MM.1S (cell line): ENCODE results near the gene IMMP2L.

ENCODE experiments used
- DNase-seq: peaks from one replicate; pipeline ENCODE4 v3.0.0-alpha.2; 2015
- H2AFZ ChIP-seq: fragments of 300-600 bp; sonication (generic); 2 replicates; pipeline ENCODE4 v1.6.0; 2016; ENCODE audit warnings: antibody characterized with exemption, low read length
- H3F3A ChIP-seq: fragments of 300-600 bp; sonication (generic); 2 replicates; pipeline ENCODE4 v1.6.1; 2016; ENCODE audit warnings: mild to moderate bottlenecking, antibody characterized with exemption, low read length, moderate library complexity, mixed read lengths; ENCODE audit not compliant: insufficient read depth
- H3K27ac ChIP-seq: fragments of 300-600 bp; sonication (generic); 2 replicates; pipeline ENCODE4 v1.5.1; 2016; ENCODE audit warnings: mild to moderate bottlenecking, low read length
- H3K27me3 ChIP-seq: fragments of 300-600 bp; sonication (generic); replicated peaks from 2 replicates; pipeline ENCODE4 v1.6.0; 2016; ENCODE audit warnings: low read length; ENCODE audit not compliant: insufficient read depth
- H3K36me3 ChIP-seq: fragments of 300-600 bp; sonication (generic); replicated peaks from 2 replicates; pipeline ENCODE4 v1.6.1; 2016; ENCODE audit warnings: mild to moderate bottlenecking, low read length, mixed read lengths; ENCODE audit not compliant: insufficient read depth
- H3K4me1 ChIP-seq: fragments of 300-600 bp; sonication (generic); 2 replicates; pipeline ENCODE4 v1.6.1; 2016; ENCODE audit warnings: low read length, mixed read lengths
- H3K4me2 ChIP-seq: fragments of 300-600 bp; sonication (generic); 2 replicates; pipeline ENCODE4 v1.6.0; 2016; ENCODE audit warnings: low read depth, low read length
- H3K4me3 ChIP-seq: fragments of 300-600 bp; sonication (generic); 2 replicates; pipeline ENCODE4 v1.5.1; 2016; ENCODE audit warnings: low read length, mixed read lengths
- H3K79me2 ChIP-seq: fragments of 300-600 bp; sonication (generic); 2 replicates; pipeline ENCODE4 v1.6.1; 2016; ENCODE audit warnings: mixed run types, low read length, mixed read lengths
- H3K9ac ChIP-seq: fragments of 300-600 bp; sonication (generic); 2 replicates; pipeline ENCODE4 v1.6.1; 2016; ENCODE audit warnings: low read length, mixed read lengths
- H3K9me2 ChIP-seq: fragments of 300-600 bp; sonication (generic); replicated peaks from 2 replicates; pipeline ENCODE4 v1.6.1; 2016; ENCODE audit warnings: mild to moderate bottlenecking, low read length, mixed read lengths; ENCODE audit not compliant: insufficient read depth
- H3K9me3 ChIP-seq: fragments of 300-600 bp; sonication (generic); replicated peaks from 2 replicates; pipeline ENCODE4 v1.6.1; 2016; ENCODE audit warnings: mild to moderate bottlenecking, low read length, mixed read lengths; ENCODE audit not compliant: insufficient read depth
- H4K20me1 ChIP-seq: fragments of 300-600 bp; sonication (generic); 2 replicates; pipeline ENCODE4 v1.6.1; 2016; ENCODE audit warnings: mild to moderate bottlenecking, low read length, moderate library complexity, mixed read lengths; ENCODE audit not compliant: insufficient read depth
- EZH2 ChIP-seq: fragments of 300-600 bp; sonication (generic); optimal IDR thresholded peaks from 2 replicates; pipeline ENCODE3; 2017; ENCODE audit warnings: low read depth, mild to moderate bottlenecking, antibody characterized with exemption, low read length, mixed read lengths
- EZH2phosphoT487 ChIP-seq: fragments of 300-600 bp; sonication (generic); IDR thresholded peaks from 2 replicates; pipeline ENCODE4 v1.6.1; 2018; ENCODE audit warnings: antibody characterized with exemption, low read length
- TF ChIP-seq, protein P1 (sequence below): fragments of 300-600 bp; sonication (generic); IDR thresholded peaks from 2 replicates; pipeline ENCODE4 v1.5.1; 2016; ENCODE audit warnings: antibody characterized with exemption, low read length, mixed read lengths

The IMMP2L gene

DNA sequence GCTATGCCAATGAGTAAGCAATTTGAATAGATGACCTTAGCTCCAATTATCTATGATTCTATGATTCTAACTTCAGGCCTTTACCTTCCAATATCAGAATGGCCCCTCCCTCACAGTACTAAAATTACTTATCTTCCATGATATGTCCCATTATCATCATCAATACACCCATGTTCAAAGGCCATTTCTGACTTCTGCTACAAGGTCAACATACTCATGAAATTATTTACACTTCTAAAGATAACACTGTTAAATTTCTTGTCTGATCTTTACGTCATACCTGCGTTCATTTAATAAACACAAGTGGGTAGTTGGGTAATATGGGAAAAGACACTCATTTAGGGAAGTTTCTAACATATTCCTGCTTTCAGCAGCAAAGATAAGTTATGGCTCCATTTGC lies 21.2 kb downstream of the IMMP2L start:
- no peak overlapping the region for H3K9ac ChIP-seq
- no peaks in the 10 kb centered on the region for H3K27me3 ChIP-seq
- H3K79me2 ChIP-seq = no peaks in the 10 kb centered on the region
- no peaks in the 10 kb centered on the region for H3K4me1 ChIP-seq
- TF ChIP-seq, protein P1, sequence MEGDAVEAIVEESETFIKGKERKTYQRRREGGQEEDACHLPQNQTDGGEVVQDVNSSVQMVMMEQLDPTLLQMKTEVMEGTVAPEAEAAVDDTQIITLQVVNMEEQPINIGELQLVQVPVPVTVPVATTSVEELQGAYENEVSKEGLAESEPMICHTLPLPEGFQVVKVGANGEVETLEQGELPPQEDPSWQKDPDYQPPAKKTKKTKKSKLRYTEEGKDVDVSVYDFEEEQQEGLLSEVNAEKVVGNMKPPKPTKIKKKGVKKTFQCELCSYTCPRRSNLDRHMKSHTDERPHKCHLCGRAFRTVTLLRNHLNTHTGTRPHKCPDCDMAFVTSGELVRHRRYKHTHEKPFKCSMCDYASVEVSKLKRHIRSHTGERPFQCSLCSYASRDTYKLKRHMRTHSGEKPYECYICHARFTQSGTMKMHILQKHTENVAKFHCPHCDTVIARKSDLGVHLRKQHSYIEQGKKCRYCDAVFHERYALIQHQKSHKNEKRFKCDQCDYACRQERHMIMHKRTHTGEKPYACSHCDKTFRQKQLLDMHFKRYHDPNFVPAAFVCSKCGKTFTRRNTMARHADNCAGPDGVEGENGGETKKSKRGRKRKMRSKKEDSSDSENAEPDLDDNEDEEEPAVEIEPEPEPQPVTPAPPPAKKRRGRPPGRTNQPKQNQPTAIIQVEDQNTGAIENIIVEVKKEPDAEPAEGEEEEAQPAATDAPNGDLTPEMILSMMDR = no peak
- TF ChIP-seq EZH2 = no peak
- H3K4me3 ChIP-seq = no peak overlapping the region
- no peaks in the 10 kb centered on the region for H3K36me3 ChIP-seq
- H3K9me2 ChIP-seq = no peaks in the 10 kb centered on the region
- no peak overlapping the region for H2AFZ ChIP-seq
- H3F3A ChIP-seq = no peaks in the 10 kb centered on the region
- H3K27ac ChIP-seq = no peak overlapping the region
- no peaks in the 10 kb centered on the region for H4K20me1 ChIP-seq
- H3K9me3 ChIP-seq = no peaks in the 10 kb centered on the region
- DNase-seq = no peak
- no peak overlapping the region for H3K4me2 ChIP-seq

GRCh38 chr7:111540199-111540815 lies 22.0 kb downstream of the IMMP2L start:
- Histone ChIP-seq H3K4me3 (no peak overlapping the region), H3K79me2 (no peaks in the 10 kb centered on the region), H3K4me1 (no peaks in the 10 kb centered on the region), H3K27me3 (0 out of 2 replicates have a peak, but pooled peaks cover under 1% of the 10 kb centered on the region), H3F3A (no peaks in the 10 kb centered on the region), H3K4me2 (no peak overlapping the region), H4K20me1 (no peaks in the 10 kb centered on the region), H3K9me3 (no peaks in the 10 kb centered on the region), H2AFZ (no peak overlapping the region), H3K9ac (no peak overlapping the region), H3K27ac (no peak overlapping the region), H3K36me3 (no peaks in the 10 kb centered on the region), H3K9me2 (no peaks in the 10 kb centered on the region)
- DNase-seq = no peak
- no peak for TF ChIP-seq EZH2
- TF ChIP-seq, protein P1 = no peak
- no peak for TF ChIP-seq EZH2phosphoT487

- Histone ChIP-seq H3K27ac (no peak overlapping the region), H3K4me1 (no peaks in the 10 kb centered on the region), H3K9ac (no peak overlapping the region), H3K4me2 (no peak overlapping the region), H2AFZ (no peak overlapping the region), H3K36me3 (no peaks in the 10 kb centered on the region), H3K9me3 (no peaks in the 10 kb centered on the region), H3K9me2 (no peaks in the 10 kb centered on the region), H3K4me3 (no peak overlapping the region), H4K20me1 (no peaks in the 10 kb centered on the region), H3F3A (no peaks in the 10 kb centered on the region), H3K79me2 (no peaks in the 10 kb centered on the region), H3K27me3 (peaks cover 21% of the 10 kb centered on the region)
- TF ChIP-seq EZH2phosphoT487 (no peak), EZH2 (no peak)
- TF ChIP-seq, protein P1 = no peak
- no peak for DNase-seq
These were observed 25.2 kb downstream of the IMMP2L start for GRCh38 chr7:111537134-111537533.
